ENCODE data around the gene TSPAN9. TPM values are rescaled to one million over a fixed set of nuclear protein-coding genes. Genes with fewer than 3 reads are reported as not detected.

The TSPAN9 gene
- polyA plus RNA-seq, 1 donor (not counting 4 experiments of a cell fraction or from before 2014, with no cell fraction given): 27.5 TPM

- DNase-seq (ENCODE audit: low read depth, low spot score) (no peak), FAIRE-seq (no peak)
- Histone ChIP-seq H4K20me1 (ENCODE audit: control insufficient read depth, extremely low read depth, insufficient read depth, low read length) (peaks cover 7% of the 10 kb centered on the region), H3K4me2 (ENCODE audit: control insufficient read depth, extremely low read depth, insufficient read depth, low read depth, low read length) (no peak overlapping the region), H3K9me1 (ENCODE audit: control insufficient read depth, extremely low read depth, insufficient read depth, low read length) (no peaks in the 10 kb centered on the region), H3K79me2 (ENCODE audit: control insufficient read depth, insufficient read depth, low read length) (no peaks in the 10 kb centered on the region), H3K9me3 (ENCODE audit: control insufficient read depth, low read depth, low read length) (no peaks in the 10 kb centered on the region), H3K9ac (ENCODE audit: control insufficient read depth, extremely low read depth, insufficient read depth, low read length) (no peak overlapping the region), H3K27me3 (ENCODE audit: control insufficient read depth, extremely low read depth, insufficient read depth, low read length) (no peaks in the 10 kb centered on the region), H3K4me1 (ENCODE audit: control insufficient read depth, extremely low read depth, insufficient read depth, low read length) (peaks cover 5% of the 10 kb centered on the region), H3K4me3 (ENCODE audit: control insufficient read depth in 2 of 3, extremely low read depth in 1 of 3, insufficient read depth in 2 of 3, low read depth in 1 of 3, low read length in 3 of 3) (no peak overlapping the region), H3K27ac (ENCODE audit: control insufficient read depth, insufficient read depth, low read length) (no peak overlapping the region), H2AFZ (ENCODE audit: control insufficient read depth, low read length) (no peak overlapping the region), H3K36me3 (ENCODE audit: control insufficient read depth in 2 of 2, extremely low read depth in 1 of 2, insufficient read depth in 2 of 2, low read length in 2 of 2) (peaks cover 0 to 2% of the 10 kb centered on the region in 2 experiments)
- no peak for TF ChIP-seq CTCF (optimal IDR thresholded peaks at IDR 0.05 in 1 of 3, IDR thresholded peaks at IDR 0.05 in 1 of 3, conservative IDR thresholded peaks at IDR 0.05 in 1 of 3; ENCODE audit: extremely low read depth in 1 of 3, insufficient read depth in 2 of 3, low read length in 3 of 3)
- TF ChIP-seq EZH2 (IDR thresholded peaks at IDR 0.05; ENCODE audit: low read length): no peak
- dilution Hi-C loops (cut with MboI; ENCODE audit: extremely low pct_ligation_motif_present, low sequenced_read_pairs): no loop called here
Observed at GRCh38 chr12:3271146-3271545, 194.0 kb downstream of the TSPAN9 start.

- no peaks in the 10 kb centered on the region for H3K9me1 ChIP-seq (ENCODE audit: control insufficient read depth, extremely low read depth, insufficient read depth, low read length)
- no peak overlapping the region for H2AFZ ChIP-seq (ENCODE audit: control insufficient read depth, low read length)
- no peak for FAIRE-seq
- TF ChIP-seq CTCF (optimal IDR thresholded peaks at IDR 0.05 in 1 of 3, IDR thresholded peaks at IDR 0.05 in 1 of 3, conservative IDR thresholded peaks at IDR 0.05 in 1 of 3; ENCODE audit: extremely low read depth in 1 of 3, insufficient read depth in 2 of 3, low read length in 3 of 3): no peak
- TF ChIP-seq EZH2 (IDR thresholded peaks at IDR 0.05; ENCODE audit: low read length): no peak
- H3K36me3 ChIP-seq (ENCODE audit: control insufficient read depth in 2 of 2, extremely low read depth in 1 of 2, insufficient read depth in 2 of 2, low read length in 2 of 2): peaks cover 0 to 2% of the 10 kb centered on the region in 2 experiments
- no peaks in the 10 kb centered on the region for H3K79me2 ChIP-seq (ENCODE audit: control insufficient read depth, insufficient read depth, low read length)
- H3K9ac ChIP-seq (ENCODE audit: control insufficient read depth, extremely low read depth, insufficient read depth, low read length): no peak overlapping the region
- no peaks in the 10 kb centered on the region for H3K27me3 ChIP-seq (ENCODE audit: control insufficient read depth, extremely low read depth, insufficient read depth, low read length)
- dilution Hi-C loops (cut with MboI; ENCODE audit: extremely low pct_ligation_motif_present, low sequenced_read_pairs): no loop called here
- H3K4me3 ChIP-seq (ENCODE audit: control insufficient read depth in 2 of 3, extremely low read depth in 1 of 3, insufficient read depth in 2 of 3, low read depth in 1 of 3, low read length in 3 of 3): no peak overlapping the region
- DNase-seq (ENCODE audit: low read depth, low spot score): no peak
- H3K4me2 ChIP-seq (ENCODE audit: control insufficient read depth, extremely low read depth, insufficient read depth, low read depth, low read length): no peak overlapping the region
- no peaks in the 10 kb centered on the region for H3K9me3 ChIP-seq (ENCODE audit: control insufficient read depth, low read depth, low read length)
- no peak overlapping the region for H3K27ac ChIP-seq (ENCODE audit: control insufficient read depth, insufficient read depth, low read length)
- H4K20me1 ChIP-seq (ENCODE audit: control insufficient read depth, extremely low read depth, insufficient read depth, low read length): peaks cover 7% of the 10 kb centered on the region
- peaks cover 5% of the 10 kb centered on the region for H3K4me1 ChIP-seq (ENCODE audit: control insufficient read depth, extremely low read depth, insufficient read depth, low read length)
Observed at GRCh38 chr12:3271639-3272038, 194.5 kb downstream of the TSPAN9 start.
